Right ventricle myocardium superior (tissue), 1 donor: ENCODE results near the gene NXPH4. TPM values are rescaled to one million over a fixed set of nuclear protein-coding genes. Genes with fewer than 3 reads are reported as not detected.
A peak's percentile ranks its signal among the peaks of the same experiment; 100 is the strongest.

ENCODE experiments used
- ATAC-seq: fragments of 200-7000 bp; cut with Tn5 transposase; one replicate; pipeline ENCODE4 v1.9.1; 2020; ENCODE audit warnings: mild to moderate bottlenecking; ENCODE audit not compliant: poor library complexity
- DNase-seq: peaks from one replicate; pipeline ENCODE4 v3.0.0-alpha.2; 2020
- intact Hi-C: fragments of 100-400 bp; cut with DNase I; formaldehyde crosslinking; loops from one replicate; pipeline ENCODE4 v1.11.2; 2022
- total RNA-seq: library from RNA; stranded (reverse); fragmentation: NEBNext Ultra II Directional; extraction: Animal tissue kit (Norgen Biotek cat#: 25700); gene quantifications from one replicate; pipeline ENCODE4 v1.2.1, GENCODE V29; 2021
- donor health status: DM: no; HTN: yes; CAD: no; lungs with severe emphysema.

NXPH4 gene
- total RNA-seq, 1 donor from 2014 or later: 0.70 TPM

DNA sequence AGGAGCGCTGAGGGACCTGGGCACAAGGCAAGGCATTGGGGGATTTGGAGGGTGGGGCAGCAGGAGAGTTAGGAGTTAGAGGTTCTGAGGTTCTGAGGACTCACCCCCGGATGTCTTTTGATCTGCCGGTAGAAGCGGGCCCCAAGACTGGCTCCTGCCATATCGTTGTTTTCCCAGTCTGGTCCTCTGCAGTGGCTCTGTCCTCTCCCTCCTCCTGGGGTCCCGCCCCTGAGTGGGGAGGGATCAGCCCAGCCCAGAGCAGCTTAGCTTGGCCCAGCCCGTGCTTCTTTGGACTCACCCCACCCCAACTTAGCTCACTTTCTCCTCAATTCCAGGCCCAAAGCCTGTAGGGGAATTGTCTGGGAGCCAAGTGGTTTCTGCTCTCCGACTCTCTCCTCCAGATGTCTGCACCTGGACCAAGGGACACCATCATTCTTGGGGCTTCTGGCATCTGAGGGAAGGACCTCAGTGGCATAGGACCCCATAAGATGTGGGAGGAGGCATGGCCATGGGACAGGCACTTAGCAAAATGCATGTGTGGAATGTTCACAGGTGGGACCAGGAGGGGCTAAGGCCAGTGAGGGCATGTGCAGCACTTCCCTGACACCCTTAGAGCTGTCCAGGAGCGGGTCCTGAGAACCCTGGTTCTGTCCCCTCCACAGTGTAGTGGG is 20.5 kb downstream of the NXPH4 start:
- peak; percentile 11 for ATAC-seq
- peak; percentile 77 for DNase-seq
- intact Hi-C loops: no loop called here

DNA sequence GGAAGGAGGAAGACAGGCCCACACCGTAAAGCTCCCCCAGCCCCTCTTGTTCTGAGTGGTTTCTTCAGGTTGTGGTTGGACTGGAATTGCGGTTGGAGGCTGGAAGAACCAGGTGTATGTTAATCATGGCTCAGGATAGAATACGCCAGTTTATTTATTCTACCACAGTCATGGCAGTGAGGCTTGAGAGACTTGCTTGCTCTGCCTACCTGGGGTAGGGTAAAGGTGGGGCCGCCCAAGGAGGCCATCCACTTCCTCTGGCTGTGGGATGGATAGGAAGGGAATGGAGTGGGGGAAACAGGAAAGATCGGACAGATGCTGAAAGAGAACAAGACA is 21.0 kb downstream of the NXPH4 start:
- intact Hi-C loops: no loop called here
- no peak for ATAC-seq
- peak; percentile 26 for DNase-seq

DNA sequence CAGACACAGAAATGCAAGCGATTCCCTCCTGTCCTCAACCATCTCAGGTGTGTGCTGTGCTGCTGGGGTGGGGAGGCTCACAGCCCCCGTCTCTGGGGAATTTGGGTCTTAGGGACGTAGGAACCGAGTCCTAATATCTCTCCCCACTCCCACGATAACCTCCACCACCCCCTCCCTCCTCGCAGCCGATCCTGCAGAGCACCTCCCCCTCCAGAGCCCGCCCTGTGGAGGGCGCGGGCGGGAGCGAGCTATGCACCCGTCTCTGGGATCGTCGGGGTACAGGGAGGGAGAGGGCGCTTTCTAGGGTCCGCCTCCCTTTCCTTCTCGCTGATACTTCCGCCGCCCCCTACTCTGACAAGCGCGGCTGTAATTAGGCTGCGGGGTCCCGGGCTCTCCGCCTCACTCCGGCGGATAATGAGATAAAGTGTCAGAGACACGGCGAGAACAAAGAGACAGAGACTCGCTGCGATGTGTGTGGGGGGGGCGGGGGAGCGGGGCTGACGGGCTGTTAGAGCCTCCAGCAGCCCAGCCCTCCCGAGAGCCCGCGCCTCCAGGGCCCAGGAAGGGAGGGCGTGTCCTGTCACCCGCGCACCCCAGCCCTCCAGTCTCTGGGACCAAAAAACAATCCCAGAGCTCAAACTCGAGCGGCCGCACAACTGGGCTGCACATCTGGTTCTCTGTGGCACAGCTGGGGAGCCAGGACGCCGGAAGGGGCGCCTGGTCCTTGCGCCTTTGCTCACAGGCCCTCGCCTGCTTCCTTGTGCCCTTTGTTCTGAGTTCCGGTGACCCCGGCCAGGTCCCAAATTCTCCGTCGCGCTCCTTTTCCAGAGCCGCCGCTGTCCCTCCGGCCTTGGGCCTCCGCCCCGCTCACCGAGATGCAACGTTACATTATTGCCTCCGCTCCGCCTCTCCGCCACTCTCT is 21.6 kb downstream of the NXPH4 start:
- ATAC-seq (no peak), DNase-seq (peak; percentile 52)
- intact Hi-C loops: no loop called here

DNA sequence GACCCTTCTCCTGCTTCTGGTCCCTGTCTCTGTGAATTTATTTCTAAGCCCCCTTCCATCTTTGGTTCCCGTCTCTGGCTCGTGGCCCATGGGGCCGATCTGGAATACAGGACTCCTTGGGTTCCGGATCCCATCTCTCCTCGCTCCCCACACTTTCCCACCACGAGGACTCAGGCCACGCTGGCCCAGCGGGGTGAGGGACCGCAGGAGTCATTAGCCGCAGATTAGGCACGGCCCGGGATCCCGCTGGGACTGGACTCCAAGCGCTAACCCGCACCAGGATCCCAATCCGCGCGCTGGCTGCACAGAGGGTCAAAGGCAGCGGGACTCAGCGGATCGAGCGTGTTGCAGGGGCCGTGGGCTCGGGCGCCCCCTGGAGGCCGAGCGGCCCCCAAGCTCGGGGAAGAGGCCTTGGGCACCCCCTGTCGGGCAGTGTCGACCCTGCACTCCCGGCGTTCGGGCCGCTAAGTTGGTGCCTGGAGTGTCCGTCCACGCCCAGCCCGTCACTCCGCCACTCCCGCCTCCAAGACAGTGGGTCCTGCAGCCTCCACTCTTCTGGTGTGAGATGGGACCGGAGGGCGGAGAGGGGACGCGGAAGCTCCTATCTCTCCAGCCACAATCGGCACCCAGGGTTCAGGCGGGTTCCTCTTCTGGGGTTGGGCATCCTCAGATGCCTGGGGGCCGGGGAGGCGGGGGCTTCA is 22.4 kb downstream of the NXPH4 start:
- DNase-seq: peak; percentile 94
- intact Hi-C loops: no loop called here
- ATAC-seq: peak; percentile 80

DNA sequence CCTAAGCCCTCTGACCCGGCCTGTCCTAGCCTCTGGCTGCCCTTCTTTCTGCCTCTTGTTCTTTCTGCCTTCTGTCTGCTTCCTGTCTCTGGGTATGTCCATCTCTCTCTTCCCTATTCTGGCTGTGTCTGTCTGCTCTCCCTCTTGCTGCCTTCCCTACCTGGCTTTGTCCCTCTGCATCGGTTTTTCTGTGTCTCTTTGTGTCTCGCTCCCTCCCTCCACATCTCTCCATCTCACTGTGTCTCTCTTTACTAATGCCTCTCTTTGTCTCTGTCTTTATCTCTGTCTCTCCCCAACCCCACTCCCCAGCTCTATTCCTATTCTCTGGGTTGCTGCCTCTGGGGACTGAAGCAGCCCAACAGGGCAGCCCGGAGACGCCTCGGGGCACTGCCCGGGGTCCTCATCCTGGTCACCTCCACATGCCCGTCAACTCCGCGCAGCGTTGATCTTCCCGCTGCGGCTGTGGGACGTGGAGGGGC is 23.0 kb downstream of the NXPH4 start:
- DNase-seq (no peak), ATAC-seq (no peak)
- intact Hi-C loops: no loop called here

DNA sequence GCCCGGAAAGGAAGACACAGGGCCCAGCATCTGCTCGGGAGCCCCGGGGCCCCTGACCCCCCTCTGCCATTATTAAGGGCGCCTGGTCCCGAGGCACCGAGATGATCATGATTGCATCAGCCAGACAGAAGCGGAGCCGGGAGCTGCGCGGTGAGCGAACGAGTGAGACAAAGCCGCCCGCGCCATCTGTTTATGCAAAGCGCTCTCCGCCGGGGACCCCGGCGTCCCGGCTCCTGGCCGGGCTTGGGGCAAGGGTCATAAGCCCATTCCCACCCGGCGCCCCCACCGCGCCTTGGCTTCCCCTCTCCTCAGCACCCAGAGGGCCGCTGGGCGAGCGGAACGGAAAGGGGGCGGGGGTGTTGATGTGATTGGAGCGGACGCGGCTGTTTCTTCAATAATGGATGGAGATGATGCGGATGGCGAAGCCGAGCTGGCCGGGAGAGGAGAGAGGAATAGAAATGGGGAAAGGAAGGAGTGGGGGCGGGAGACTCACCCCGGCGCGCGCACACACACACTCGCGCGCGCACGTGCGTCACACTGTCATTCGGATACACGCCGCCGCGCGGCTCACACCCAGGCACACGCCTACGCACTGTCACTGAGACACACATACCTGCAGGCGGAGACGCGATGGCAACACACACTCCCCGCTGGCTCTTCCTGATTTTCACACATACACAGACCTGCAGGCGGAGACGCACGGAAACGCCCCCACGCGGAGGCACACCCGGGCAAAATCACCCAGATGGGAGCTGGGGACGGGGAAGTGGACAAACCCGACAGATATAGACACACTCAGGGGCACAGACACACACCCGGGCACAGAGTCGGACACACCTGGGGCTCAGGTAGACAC is 23.7 kb downstream of the NXPH4 start:
- ATAC-seq: no peak
- intact Hi-C loops: no loop called here

DNA sequence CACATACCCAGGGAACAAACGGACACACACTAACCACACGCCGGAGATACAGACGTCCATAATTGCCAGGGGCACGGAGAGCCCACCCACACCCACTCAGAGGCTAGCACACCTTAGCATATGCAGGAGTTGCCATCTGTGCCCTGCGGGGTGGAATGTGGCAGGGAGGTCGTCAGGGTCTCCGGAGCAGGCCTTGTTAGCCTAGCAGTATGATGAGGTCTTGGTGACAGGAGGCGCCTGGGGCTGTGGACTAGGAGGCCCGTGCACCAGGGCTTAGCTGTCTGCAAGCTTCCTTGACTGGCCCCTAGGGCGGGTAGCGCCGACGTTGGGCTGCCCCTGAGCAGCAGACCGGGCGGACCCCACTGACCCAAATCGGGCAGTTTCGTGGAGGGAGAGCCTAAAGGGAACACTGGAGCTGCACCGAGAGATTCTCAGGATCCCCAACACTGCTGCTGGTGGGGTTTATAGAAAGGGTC is 24.4 kb downstream of the NXPH4 start:
- DNase-seq: peak; percentile 46
- intact Hi-C loops: no loop called here
- no peak for ATAC-seq

More for the DNA sequence above, 23.7 kb downstream of the NXPH4 start:
- peak; percentile 69 for DNase-seq

DNA sequence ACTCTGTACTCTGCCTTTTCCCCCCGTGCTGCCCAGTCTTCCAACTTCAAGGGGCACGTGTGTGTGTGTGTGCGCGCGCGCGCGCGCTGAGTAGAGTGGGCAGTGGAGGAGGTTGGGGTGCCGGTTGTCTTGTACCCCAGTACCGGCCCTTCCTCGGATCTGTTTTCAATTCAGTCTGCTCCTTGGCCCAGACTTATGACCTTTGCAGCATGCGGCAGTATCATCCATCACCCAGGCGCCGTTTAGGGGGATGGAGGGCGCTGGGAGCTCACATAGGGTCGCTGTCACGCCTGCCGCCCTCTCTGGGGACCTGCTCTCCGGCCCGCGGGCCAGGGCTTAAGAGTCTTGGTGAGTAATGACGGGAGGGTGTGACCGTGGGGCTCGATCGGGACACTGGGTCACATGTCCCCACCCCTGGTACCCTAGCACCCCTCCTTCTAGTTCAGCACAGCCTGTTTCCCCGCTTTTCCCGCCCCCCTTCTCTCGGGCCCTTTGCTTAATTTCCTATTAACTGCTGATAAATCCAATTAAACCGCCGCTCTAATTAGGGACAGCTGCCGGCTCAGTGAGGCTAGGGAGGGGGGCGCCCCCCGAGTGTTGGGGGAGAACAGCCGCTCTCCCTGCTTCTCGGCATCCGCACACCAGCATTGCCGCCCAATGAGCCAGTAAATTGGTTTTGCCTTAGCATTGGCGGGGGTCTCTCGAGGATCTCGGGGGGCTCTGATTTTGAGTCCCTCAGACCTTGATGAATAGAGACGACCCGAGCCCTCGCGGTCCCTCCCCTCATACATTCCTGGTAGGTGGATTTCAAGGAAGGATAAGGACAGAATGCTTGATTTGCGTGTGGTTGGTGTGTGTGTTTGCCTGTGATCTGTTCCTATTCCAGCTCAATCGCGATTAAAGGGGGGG is 25.1 kb downstream of the NXPH4 start:
- DNase-seq (no peak), ATAC-seq (no peak)
- intact Hi-C loops: loop anchor here (2.0 kb wide), 1 partner anchor 29 kb away; no protein-coding TSS in a partner anchor

DNA sequence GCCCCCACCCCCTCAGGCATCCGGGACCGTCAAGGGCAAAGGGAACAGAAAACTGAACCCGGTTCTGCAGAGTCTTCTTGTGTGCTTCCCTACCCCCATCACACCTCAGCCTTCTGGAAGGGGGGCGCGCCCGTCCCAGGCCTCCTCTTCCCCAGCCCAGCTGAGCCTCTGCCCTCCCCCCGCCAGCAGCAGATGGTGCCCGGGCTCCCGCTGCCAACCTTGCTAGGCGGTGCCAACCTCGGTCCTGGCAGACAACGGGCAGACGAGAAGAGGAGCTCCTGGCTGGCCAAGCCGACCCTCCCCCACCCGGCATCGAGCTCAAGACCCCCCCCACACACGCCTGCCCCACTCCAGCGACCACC is 25.7 kb downstream of the NXPH4 start:
- DNase-seq: peak; percentile 72
- intact Hi-C loops: loop anchor here (2.0 kb wide), 1 partner anchor 30 kb away; no protein-coding TSS in a partner anchor
- ATAC-seq: peak; percentile 37

DNA sequence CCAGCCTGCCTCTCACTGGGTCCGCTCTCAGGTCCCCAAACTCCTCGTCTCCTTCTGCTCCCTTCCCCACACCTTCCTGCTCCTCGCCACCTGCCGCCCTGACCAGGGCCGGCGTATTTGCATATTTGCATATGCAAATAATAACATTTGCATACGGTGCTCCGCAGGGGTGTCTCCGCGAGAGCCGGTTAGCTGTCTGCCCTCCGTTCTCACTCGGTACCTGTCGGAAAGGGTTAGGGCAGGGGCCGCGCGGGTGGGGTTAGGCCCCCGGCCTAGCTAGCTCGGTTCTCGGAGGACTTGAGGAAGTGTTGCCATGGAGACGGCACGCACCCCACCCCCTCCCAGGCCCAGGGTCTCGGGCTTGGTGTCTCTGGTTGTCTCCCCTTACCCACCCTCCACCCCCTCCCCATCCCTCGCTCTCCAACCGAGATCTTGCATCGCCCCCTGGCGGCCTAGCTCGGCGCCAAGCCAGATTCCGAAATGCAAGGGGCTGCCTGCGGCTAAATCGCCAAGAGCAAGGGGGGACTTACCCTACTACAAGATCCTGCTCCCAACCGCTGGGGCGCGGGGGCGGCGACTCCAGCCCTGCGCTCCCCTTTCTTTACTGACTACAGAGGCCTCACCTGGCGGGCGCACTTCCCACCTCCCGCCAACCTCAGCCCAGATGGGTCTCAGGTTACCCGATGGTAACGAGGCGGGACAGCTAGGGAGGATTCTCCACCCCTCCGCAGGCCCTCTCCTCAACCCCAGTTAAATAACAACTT is 26.3 kb downstream of the NXPH4 start:
- intact Hi-C loops: loop anchor here (2.0 kb wide), 1 partner anchor 30 kb away; no protein-coding TSS in a partner anchor
- peak; percentile 8 for ATAC-seq
- DNase-seq: peak; percentile 73

DNA sequence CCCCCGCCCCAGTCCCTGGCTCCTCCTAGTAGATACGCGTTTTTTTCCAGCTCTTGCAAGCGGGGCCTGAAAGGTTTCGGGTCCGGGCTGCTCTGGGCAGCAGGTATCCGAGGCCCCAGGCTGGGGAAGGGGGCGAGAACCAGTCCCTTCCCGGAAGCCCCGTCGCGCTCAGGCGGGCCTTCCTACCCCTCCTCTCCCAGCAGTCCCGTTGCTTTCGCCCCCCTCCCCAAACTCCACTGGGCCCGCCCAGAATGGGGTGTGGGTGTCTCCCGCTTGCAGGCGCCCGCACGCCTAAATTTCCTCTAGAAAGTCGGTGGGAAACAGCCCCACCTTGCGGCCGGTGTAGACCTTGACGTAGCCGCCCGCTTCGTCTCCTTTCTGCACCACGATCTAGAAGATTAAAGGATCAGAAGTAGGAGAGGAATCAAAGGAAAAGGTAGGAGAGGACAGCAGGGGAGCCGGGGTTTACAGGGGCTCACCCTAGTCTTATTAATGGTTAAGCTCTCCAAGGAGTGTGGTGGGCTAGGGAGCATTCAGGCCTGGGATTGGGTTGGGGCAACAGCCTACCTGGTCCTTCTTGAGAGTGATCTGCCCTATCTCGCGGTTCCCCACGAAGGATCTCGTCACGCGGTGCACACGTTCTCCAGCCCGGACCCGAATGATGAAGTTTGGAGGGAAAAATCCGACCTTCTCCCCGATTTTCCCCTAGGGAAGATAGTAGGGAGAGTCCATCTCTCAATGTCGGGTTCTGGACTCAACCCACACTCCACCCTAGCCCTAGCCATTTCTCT is 27.1 kb downstream of the NXPH4 start:
- ATAC-seq (peak; percentile 61), DNase-seq (peak; percentile 86)
- intact Hi-C loops: loop anchor here (2.0 kb wide), 1 partner anchor 31 kb away; no protein-coding TSS in a partner anchor

DNA sequence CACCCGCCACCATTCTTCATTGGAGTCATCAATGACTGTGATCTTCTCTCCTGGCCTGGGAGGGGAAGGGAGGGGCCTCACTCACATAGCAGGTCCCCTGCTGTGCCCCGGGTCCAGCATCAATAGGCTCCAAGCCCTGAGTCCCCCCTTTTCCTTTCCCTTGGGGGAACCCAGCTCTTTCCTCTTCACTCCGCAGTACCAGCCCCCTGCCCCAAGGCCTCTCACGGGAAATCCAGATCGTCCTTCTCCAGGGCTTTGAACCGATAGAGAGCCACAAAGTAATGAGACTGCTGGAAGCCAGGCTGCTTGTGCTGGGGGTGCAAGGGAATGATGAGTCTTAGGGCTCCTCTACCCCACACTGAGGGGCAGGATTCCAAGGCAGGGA is 27.7 kb downstream of the NXPH4 start:
- no peak for DNase-seq
- intact Hi-C loops: no loop called here

DNA sequence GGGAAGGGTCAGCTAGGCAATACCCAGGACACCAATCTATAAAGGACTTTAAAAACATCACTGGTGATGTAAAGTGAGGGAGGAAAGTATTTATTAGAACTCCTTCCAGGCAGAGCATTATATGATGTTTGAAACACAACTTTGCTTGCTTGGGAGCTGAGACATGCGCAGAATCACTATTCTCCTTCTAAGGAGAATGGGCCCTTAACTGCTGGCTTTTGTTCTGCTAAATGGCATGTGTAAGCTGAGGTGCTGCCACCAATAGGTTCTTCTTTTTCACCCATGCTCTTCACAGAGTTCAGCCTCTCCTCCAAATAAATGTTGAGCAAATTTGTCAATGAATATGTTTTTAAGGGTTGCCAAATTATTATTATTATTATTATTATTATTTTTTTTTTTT is 30.4 kb downstream of the NXPH4 start:
- ATAC-seq (no peak), DNase-seq (no peak)
- intact Hi-C loops: no loop called here

More for the DNA sequence above, 27.7 kb downstream of the NXPH4 start:
- no peak for ATAC-seq

DNA sequence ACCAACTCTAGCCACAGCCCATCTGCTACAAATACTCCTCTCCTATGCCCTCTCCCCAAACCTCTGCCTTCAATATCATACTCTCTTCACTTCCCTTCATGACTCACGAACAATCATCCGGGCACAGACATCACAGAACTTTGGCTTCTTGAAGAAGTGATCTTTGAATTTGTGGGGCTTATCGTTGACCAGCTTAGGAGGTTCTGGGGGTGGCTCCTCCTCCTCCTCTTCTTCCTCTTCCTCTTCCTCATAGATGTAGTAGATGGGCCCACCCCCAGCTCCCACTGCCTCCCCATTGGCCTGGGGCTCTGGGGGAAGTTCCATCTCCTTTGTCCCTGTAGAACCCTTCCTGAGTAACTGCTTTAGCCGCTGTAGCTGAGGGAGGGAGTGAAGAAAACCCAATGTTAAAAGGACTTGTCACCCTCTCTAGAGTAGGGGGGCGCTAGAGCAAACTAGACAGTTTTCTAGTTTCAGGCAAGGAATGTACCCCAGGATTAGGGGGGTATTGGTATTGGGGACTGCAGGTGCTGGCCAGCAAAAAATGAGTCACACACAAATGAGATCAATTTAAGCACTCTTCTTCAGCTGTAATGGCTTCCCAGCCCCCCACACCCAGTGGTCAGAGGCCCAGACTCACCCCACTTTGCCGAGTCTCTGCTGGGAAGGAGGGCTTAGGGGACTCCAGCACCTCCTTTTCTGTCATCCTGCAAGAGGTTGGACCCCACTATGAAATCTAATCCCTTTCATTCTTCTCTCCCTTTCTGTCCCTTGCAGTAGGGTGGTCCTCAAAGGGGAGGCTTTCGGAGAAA is 32.5 kb downstream of the NXPH4 start:
- intact Hi-C loops: no loop called here
- peak; percentile 58 for DNase-seq
- ATAC-seq: peak; percentile 24

DNA sequence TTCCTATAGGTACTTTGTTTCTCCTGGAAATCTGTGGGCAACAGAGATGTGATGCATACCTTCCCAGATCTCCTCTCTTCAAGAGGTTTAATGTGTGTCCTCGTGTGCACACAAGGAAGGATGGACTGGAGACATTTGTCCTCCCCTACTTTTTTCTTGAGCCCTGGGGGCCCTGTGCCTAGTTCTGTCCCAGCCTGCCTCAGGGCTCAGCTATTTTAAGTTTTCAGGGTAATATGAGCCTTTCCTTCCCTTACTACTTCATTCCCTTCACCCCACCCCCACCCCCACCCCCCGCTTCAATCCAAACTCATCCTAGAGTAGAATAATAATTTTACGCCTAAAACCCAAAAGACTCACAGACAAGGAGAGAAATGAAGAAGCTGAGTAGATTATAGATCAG is 33.9 kb downstream of the NXPH4 start:
- no peak for ATAC-seq
- no peak for DNase-seq

More for the DNA sequence above, 33.9 kb downstream of the NXPH4 start:
- intact Hi-C loops: no loop called here
